Right lobe of liver (tissue), 4 donors: ENCODE measurements around the gene SCMH1.

Experiments used
- POLR2A ChIP-seq: fragments of 450-650 bp; IDR thresholded peaks from one replicate; pipeline ENCODE4 v1.6.1; 2017; ENCODE audit warnings: antibody characterized with exemption, mild to moderate bottlenecking
- TF ChIP-seq, protein P1 (sequence below), 4 donors: fragments of 200-600 bp in 3 of 4; fragments of 450-650 bp in 1 of 4; IDR thresholded peaks; one replicate each; pipeline versions ENCODE4 v1.5.1 to v1.8.0; 2016 to 2022; ENCODE audit warnings: antibody characterized with exemption in 4 of 4, mild to moderate bottlenecking in 2 of 4
- donor health status: DM: no; HTN: no; CAD: no.
- donor health status: DM: no; HTN: no; CAD: no.
- donor health status: DM: no; HTN: yes; CAD: no.

- TF ChIP-seq, protein P1, sequence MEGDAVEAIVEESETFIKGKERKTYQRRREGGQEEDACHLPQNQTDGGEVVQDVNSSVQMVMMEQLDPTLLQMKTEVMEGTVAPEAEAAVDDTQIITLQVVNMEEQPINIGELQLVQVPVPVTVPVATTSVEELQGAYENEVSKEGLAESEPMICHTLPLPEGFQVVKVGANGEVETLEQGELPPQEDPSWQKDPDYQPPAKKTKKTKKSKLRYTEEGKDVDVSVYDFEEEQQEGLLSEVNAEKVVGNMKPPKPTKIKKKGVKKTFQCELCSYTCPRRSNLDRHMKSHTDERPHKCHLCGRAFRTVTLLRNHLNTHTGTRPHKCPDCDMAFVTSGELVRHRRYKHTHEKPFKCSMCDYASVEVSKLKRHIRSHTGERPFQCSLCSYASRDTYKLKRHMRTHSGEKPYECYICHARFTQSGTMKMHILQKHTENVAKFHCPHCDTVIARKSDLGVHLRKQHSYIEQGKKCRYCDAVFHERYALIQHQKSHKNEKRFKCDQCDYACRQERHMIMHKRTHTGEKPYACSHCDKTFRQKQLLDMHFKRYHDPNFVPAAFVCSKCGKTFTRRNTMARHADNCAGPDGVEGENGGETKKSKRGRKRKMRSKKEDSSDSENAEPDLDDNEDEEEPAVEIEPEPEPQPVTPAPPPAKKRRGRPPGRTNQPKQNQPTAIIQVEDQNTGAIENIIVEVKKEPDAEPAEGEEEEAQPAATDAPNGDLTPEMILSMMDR (IDR thresholded peaks at IDR 0.05) = no peak
- no peak for TF ChIP-seq POLR2A
Measured at GRCh38 chr1:40984066-40984465, 258.0 kb downstream of the SCMH1 start.
